OCI-LY1 (cell line): Measurements from ENCODE around the gene DDX19B.

Experiments
- EZH2 ChIP-seq: fragments of 200-600 bp; sonication (generic), shearing (Covaris generic); IDR thresholded peaks from 2 replicates; pipeline ENCODE4 v1.8.0; 2017; ENCODE audit warnings: borderline replicate concordance, mixed run types, mild to moderate bottlenecking, antibody characterized with exemption, low read length, moderate library complexity, mixed read lengths
- TF ChIP-seq, protein P1 (sequence below): fragments of 200-600 bp; sonication (generic), shearing (Covaris generic); IDR thresholded peaks from 2 replicates; pipeline ENCODE4 v1.5.1; 2017; ENCODE audit warnings: mild to moderate bottlenecking, antibody characterized with exemption, low read length, moderate library complexity, mixed read lengths

DNA sequence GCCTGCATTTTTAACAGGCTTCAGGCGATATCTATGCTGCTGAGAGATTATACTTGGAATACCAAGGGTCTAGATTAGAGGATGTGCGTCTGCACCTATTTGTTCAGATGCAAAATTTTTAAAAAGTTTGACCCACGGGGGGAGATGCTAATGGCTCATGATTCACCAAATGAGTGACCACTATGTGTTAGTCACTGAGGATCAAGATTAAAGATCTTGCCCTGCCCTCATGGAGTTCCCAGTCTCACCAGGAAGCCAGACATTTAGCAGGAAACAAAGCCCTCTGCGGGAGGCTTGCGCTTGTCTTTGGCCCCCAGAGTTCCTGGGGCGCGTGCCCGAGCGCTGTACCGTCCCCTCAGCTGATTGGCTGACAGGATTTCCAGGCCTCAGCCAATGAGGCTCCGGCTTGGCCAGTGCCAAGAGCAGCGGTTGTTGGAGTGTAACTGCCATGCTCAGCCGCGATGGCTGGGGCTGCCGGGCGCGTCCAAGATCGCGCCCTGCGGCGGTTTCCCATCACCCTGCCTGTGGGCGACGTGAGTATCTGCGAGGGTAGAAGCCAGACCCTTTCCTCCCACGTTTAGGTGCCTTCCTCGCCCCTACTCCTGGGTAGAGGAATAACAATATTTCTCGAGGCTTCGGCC lies 4.5 kb upstream of the DDX19B start:
- TF ChIP-seq, protein P1, sequence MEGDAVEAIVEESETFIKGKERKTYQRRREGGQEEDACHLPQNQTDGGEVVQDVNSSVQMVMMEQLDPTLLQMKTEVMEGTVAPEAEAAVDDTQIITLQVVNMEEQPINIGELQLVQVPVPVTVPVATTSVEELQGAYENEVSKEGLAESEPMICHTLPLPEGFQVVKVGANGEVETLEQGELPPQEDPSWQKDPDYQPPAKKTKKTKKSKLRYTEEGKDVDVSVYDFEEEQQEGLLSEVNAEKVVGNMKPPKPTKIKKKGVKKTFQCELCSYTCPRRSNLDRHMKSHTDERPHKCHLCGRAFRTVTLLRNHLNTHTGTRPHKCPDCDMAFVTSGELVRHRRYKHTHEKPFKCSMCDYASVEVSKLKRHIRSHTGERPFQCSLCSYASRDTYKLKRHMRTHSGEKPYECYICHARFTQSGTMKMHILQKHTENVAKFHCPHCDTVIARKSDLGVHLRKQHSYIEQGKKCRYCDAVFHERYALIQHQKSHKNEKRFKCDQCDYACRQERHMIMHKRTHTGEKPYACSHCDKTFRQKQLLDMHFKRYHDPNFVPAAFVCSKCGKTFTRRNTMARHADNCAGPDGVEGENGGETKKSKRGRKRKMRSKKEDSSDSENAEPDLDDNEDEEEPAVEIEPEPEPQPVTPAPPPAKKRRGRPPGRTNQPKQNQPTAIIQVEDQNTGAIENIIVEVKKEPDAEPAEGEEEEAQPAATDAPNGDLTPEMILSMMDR = no peak
- no peak for TF ChIP-seq EZH2
